Suppressor macrophage (primary cell): ENCODE results near the gene FES.
A peak's percentile ranks its signal among the peaks of the same experiment; 100 is the strongest.

Experiments
- DNase-seq, 4 experiments: peaks; one replicate each; pipeline ENCODE4 v3.0.0-alpha.2; 2020 to 2022

FES gene

GRCh38 chr15:90931828-90932659, 47.7 kb downstream of the FES start, which contains the start of gene HDDC3:
HDDC3 (minus strand) TSS chr15:90932549; CDS start chr15:90932540, 9 bp downstream.
- peak; percentile 91 to 97 (median 96) for DNase-seq

- DNase-seq: no peak
Observed at GRCh38 chr15:90932660-90932991, 48.3 kb downstream of the FES start.

GRCh38 chr15:90933301-90933700, 49.0 kb downstream of the FES start:
- DNase-seq: no peak

- peak; percentile 84 to 92 (median 89) for DNase-seq
Observed at GRCh38 chr15:90934256-90934948, 50.1 kb downstream of the FES start.

GRCh38 chr15:90934949-90935751, 50.8 kb downstream of the FES start, which contains the start of gene UNC45A:
UNC45A (plus strand) TSS chr15:90935285; CDS start chr15:90935325, 40 bp downstream.
- peak; percentile 89 to 96 (median 92) for DNase-seq

GRCh38 chr15:90936823-90937222, 52.5 kb downstream of the FES start:
- no peak for DNase-seq

- no peak for DNase-seq
Observed at GRCh38 chr15:90938261-90938660, 54.0 kb downstream of the FES start.

GRCh38 chr15:90939756-90940155, 55.5 kb downstream of the FES start:
- DNase-seq: no peak

- no peak for DNase-seq
Observed at GRCh38 chr15:90941038-90941437, 56.7 kb downstream of the FES start.

- DNase-seq: no peak
Observed at GRCh38 chr15:90942354-90943120, 58.2 kb downstream of the FES start.

- DNase-seq: peak; percentile 19 to 61 (median 44)
Observed at GRCh38 chr15:90945091-90945490, 60.8 kb downstream of the FES start.
